PFSK-1 (cell line): ENCODE results near the gene CDC42EP4.

Experiments used
- FOXP2 ChIP-seq: optimal IDR thresholded peaks from 2 replicates; pipeline ENCODE3; 2011; ENCODE audit warnings: borderline replicate concordance, control low read depth, inconsistent platforms; ENCODE audit not compliant: insufficient read depth; ENCODE audit errors: extremely low read length, extremely low read depth
- POLR2AphosphoS5 ChIP-seq: IDR thresholded peaks from 2 replicates; pipeline ENCODE4 v1.6.1; 2012; ENCODE audit warnings: low read depth, mild to moderate bottlenecking, control low read depth, low read length, moderate library complexity
- SIN3A ChIP-seq: IDR thresholded peaks from 2 replicates; pipeline ENCODE4 v1.6.1; 2012; ENCODE audit warnings: mild to moderate bottlenecking, low read length, moderate library complexity, borderline replicate concordance; ENCODE audit not compliant: insufficient read depth
- TF ChIP-seq, protein P1 (sequence below), 2 experiments: IDR thresholded peaks; 2 replicates each; pipeline versions ENCODE4 v1.6.1 to v1.8.0; 2011 to 2012; ENCODE audit warnings: low read depth in 2 of 2, low read length in 2 of 2, control low read depth in 1 of 2, inconsistent platforms in 1 of 2, mild to moderate bottlenecking in 1 of 2, moderate library complexity in 1 of 2; ENCODE audit not compliant: insufficient read depth in 1 of 2

DNA sequence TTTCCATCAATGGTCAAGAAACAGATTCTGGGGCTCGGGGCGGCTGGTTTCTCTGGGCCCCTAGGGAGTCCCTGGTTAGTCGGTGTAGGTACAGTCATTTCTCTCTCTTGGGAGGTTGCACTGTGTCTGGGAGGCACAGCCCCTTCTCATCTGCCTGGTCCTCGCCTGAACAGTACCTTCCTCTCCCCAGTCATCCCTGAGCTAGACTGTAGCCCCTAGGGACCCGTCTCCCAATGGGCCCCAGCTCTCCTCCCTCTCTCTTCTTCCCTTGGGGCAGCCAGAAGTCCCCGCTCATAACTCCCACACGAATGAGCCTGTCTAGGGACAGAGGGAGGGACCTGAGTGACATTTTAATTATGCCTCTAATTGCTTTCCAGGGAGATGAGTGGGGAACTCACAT lies 29.9 kb downstream of the CDC42EP4 start:
- TF ChIP-seq, protein P1, sequence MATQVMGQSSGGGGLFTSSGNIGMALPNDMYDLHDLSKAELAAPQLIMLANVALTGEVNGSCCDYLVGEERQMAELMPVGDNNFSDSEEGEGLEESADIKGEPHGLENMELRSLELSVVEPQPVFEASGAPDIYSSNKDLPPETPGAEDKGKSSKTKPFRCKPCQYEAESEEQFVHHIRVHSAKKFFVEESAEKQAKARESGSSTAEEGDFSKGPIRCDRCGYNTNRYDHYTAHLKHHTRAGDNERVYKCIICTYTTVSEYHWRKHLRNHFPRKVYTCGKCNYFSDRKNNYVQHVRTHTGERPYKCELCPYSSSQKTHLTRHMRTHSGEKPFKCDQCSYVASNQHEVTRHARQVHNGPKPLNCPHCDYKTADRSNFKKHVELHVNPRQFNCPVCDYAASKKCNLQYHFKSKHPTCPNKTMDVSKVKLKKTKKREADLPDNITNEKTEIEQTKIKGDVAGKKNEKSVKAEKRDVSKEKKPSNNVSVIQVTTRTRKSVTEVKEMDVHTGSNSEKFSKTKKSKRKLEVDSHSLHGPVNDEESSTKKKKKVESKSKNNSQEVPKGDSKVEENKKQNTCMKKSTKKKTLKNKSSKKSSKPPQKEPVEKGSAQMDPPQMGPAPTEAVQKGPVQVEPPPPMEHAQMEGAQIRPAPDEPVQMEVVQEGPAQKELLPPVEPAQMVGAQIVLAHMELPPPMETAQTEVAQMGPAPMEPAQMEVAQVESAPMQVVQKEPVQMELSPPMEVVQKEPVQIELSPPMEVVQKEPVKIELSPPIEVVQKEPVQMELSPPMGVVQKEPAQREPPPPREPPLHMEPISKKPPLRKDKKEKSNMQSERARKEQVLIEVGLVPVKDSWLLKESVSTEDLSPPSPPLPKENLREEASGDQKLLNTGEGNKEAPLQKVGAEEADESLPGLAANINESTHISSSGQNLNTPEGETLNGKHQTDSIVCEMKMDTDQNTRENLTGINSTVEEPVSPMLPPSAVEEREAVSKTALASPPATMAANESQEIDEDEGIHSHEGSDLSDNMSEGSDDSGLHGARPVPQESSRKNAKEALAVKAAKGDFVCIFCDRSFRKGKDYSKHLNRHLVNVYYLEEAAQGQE (IDR thresholded peaks at IDR 0.05; ENCODE audit: insufficient read depth in 1 of 2, low read depth in 2 of 2, low read length in 2 of 2): no peak
- TF ChIP-seq POLR2AphosphoS5 (no peak), SIN3A (no peak), FOXP2 (no peak)
